ENCODE measurements around the gene DPYD.

The DPYD gene

GRCh38 chr1:97920832-97921571, at the start of gene DPYD:
Gene DPYD (minus strand): TSS chr1:97921034. CDS start chr1:97920922, 112 bp downstream.
- DNase-seq (ENCODE audit: low spot score) = peak; percentile 69

GRCh38 chr1:97960470-97960869, 39.6 kb upstream of the DPYD start:
- no peak for DNase-seq (ENCODE audit: low spot score)

GRCh38 chr1:97947695-97948094, 26.9 kb upstream of the DPYD start:
- DNase-seq (ENCODE audit: low spot score) = no peak

GRCh38 chr1:97943354-97943753, 22.5 kb upstream of the DPYD start:
- DNase-seq (ENCODE audit: low spot score) = no peak

- DNase-seq (ENCODE audit: low spot score) = no peak
Observed at GRCh38 chr1:97942161-97943123, 21.6 kb upstream of the DPYD start.

- DNase-seq (ENCODE audit: low spot score) = no peak
Observed at GRCh38 chr1:97938285-97938642, 17.4 kb upstream of the DPYD start.

GRCh38 chr1:97936976-97937375, 16.1 kb upstream of the DPYD start:
- DNase-seq (ENCODE audit: low spot score) = no peak

- DNase-seq (ENCODE audit: low spot score) = no peak
Observed at GRCh38 chr1:97934491-97934890, 13.7 kb upstream of the DPYD start.

GRCh38 chr1:97929874-97930851, 9.3 kb upstream of the DPYD start:
- no peak for DNase-seq (ENCODE audit: low spot score)

- DNase-seq (ENCODE audit: low spot score) = no peak
Observed at GRCh38 chr1:97926017-97926708, 5.3 kb upstream of the DPYD start.

GRCh38 chr1:97925151-97925550, 4.3 kb upstream of the DPYD start:
- no peak for DNase-seq (ENCODE audit: low spot score)

- no peak for DNase-seq (ENCODE audit: low spot score)
Observed at GRCh38 chr1:97923811-97924210, 3.0 kb upstream of the DPYD start.

- no peak for DNase-seq (ENCODE audit: low spot score)
Observed at GRCh38 chr1:97920276-97920831, 480 bp downstream of the DPYD start.

- peak; percentile 6 for DNase-seq (ENCODE audit: low spot score)
Observed at GRCh38 chr1:97919585-97920261, 1.1 kb downstream of the DPYD start.

GRCh38 chr1:97918961-97919360, 1.9 kb downstream of the DPYD start:
- no peak for DNase-seq (ENCODE audit: low spot score)

GRCh38 chr1:97913506-97914139, 7.2 kb downstream of the DPYD start:
- no peak for DNase-seq (ENCODE audit: low spot score)

GRCh38 chr1:97911266-97912215, 9.3 kb downstream of the DPYD start:
- DNase-seq (ENCODE audit: low spot score) = no peak

GRCh38 chr1:97909266-97909665, 11.6 kb downstream of the DPYD start:
- no peak for DNase-seq (ENCODE audit: low spot score)

- no peak for DNase-seq (ENCODE audit: low spot score)
Observed at GRCh38 chr1:97907886-97908285, 12.9 kb downstream of the DPYD start.
